ENCODE measurements around the gene TBXAS1.

GRCh38 chr7:140060788-140061606 lies 231.9 kb downstream of the TBXAS1 start:
- TF ChIP-seq CTCF (IDR thresholded peaks at IDR 0.05; ENCODE audit: insufficient read depth, low read length, poor library complexity, severe bottlenecking) (no peak), EZH2phosphoT487 (conservative IDR thresholded peaks at IDR 0.05; ENCODE audit: low read length) (no peak)
